ENCODE measurements around the gene CLIC6.

CLIC6 gene

DNA sequence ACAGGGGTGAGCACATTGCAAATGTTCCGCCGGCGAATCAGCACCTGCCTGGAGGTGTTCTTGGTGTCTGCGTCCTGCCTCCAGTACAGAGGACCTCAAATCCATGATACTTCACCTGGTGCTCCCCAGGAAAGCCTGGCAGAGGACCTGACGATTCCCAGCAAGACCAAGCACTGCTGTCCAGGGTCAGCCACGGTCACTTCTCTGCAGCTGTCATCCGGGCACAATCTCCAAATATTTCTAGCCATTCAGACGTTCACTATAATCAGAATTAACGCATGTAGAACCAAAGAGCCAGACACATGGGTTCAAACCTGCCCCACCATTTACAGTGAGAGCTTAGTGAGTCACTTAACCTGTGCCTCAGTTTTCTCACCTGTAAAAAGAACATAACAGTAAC is 74.5 kb downstream of the CLIC6 start:
- H2AFZ ChIP-seq (ENCODE audit: insufficient read depth, low read length, poor library complexity), result no peak overlapping the region
- H3K4me1 ChIP-seq (ENCODE audit: control insufficient read depth in 1 of 2, insufficient read depth in 2 of 2, low read length in 2 of 2), result no peaks in the 10 kb centered on the region
- H3K27ac ChIP-seq (ENCODE audit: low read depth, low read length), result no peak overlapping the region
- no peak overlapping the region for H3K9ac ChIP-seq (ENCODE audit: low read length)
- H3K79me1 ChIP-seq (ENCODE audit: low read length), result peaks cover 3% of the 10 kb centered on the region
- H4K8ac ChIP-seq (ENCODE audit: low read depth, low read length), result no peak overlapping the region
- no peak overlapping the region for H4K91ac ChIP-seq (ENCODE audit: low read depth, low read length)
- no peak overlapping the region for H3K18ac ChIP-seq (ENCODE audit: low read length)
- H2BK12ac ChIP-seq (ENCODE audit: low read length), result no peak overlapping the region
- no peak overlapping the region for H3K4me2 ChIP-seq (ENCODE audit: low read length)
- H3K27me3 ChIP-seq (ENCODE audit: insufficient read depth, low read length), result no peaks in the 10 kb centered on the region
- H3K4ac ChIP-seq (ENCODE audit: low read depth, low read length), result no peak overlapping the region
- WGBS (ENCODE audit: extremely low coverage, insufficient coverage, insufficient read length), result no CpG with 5 or more reads among the region's 9 CpGs
- no peak overlapping the region for H2AK5ac ChIP-seq (ENCODE audit: low read length)
- no peak overlapping the region for H2BK5ac ChIP-seq (ENCODE audit: low read depth, low read length, poor library complexity)
- H3K36me3 ChIP-seq (ENCODE audit: control insufficient read depth in 1 of 2, insufficient read depth in 2 of 2, low read length in 2 of 2), result no peaks in the 10 kb centered on the region
- no peak overlapping the region for H3K14ac ChIP-seq (ENCODE audit: low read length)
- H2BK120ac ChIP-seq (ENCODE audit: insufficient read depth, low read length, poor library complexity), result no peak overlapping the region
- H4K12ac ChIP-seq (ENCODE audit: low read depth, low read length), result no peak overlapping the region
- no peak overlapping the region for H3K23ac ChIP-seq (ENCODE audit: low read length)
- H3K79me2 ChIP-seq (ENCODE audit: control insufficient read depth, insufficient read depth, low read length, poor library complexity), result no peaks in the 10 kb centered on the region
- H3K4me3 ChIP-seq (ENCODE audit: low read depth, low read length), result no peak overlapping the region
- DNase-seq, result no peak
- peaks cover under 1% of the 10 kb centered on the region for H3K9me3 ChIP-seq (ENCODE audit: insufficient read depth, low read depth, low read length)

GRCh38 chr21:34743831-34744230 is 75.0 kb downstream of the CLIC6 start:
- Histone ChIP-seq H2AFZ (ENCODE audit: insufficient read depth, low read length, poor library complexity) (no peak overlapping the region), H2BK120ac (ENCODE audit: insufficient read depth, low read length, poor library complexity) (no peak overlapping the region), H3K4ac (ENCODE audit: low read depth, low read length) (no peak overlapping the region), H3K4me1 (ENCODE audit: control insufficient read depth in 1 of 2, insufficient read depth in 2 of 2, low read length in 2 of 2) (no peaks in the 10 kb centered on the region), H3K4me3 (ENCODE audit: low read depth, low read length) (no peak overlapping the region), H3K23ac (ENCODE audit: low read length) (no peak overlapping the region), H3K36me3 (ENCODE audit: control insufficient read depth in 1 of 2, insufficient read depth in 2 of 2, low read length in 2 of 2) (no peaks in the 10 kb centered on the region), H2AK5ac (ENCODE audit: low read length) (no peak overlapping the region), H3K14ac (ENCODE audit: low read length) (no peak overlapping the region), H3K18ac (ENCODE audit: low read length) (no peak overlapping the region), H3K4me2 (ENCODE audit: low read length) (no peak overlapping the region), H3K27me3 (ENCODE audit: insufficient read depth, low read length) (no peaks in the 10 kb centered on the region), H3K79me1 (ENCODE audit: low read length) (peaks cover 3% of the 10 kb centered on the region), H2BK12ac (ENCODE audit: low read length) (no peak overlapping the region), H4K91ac (ENCODE audit: low read depth, low read length) (no peak overlapping the region), H4K8ac (ENCODE audit: low read depth, low read length) (no peak overlapping the region), H2BK5ac (ENCODE audit: low read depth, low read length, poor library complexity) (no peak overlapping the region), H3K27ac (ENCODE audit: low read depth, low read length) (no peak overlapping the region), H3K79me2 (ENCODE audit: control insufficient read depth, insufficient read depth, low read length, poor library complexity) (no peaks in the 10 kb centered on the region), H3K9ac (ENCODE audit: low read length) (no peak overlapping the region), H3K9me3 (ENCODE audit: insufficient read depth, low read depth, low read length) (no peaks in the 10 kb centered on the region), H4K12ac (ENCODE audit: low read depth, low read length) (no peak overlapping the region)
- DNase-seq, result no peak
- no CpG with 5 or more reads among the region's 9 CpGs for WGBS (ENCODE audit: extremely low coverage, insufficient coverage, insufficient read length)

DNA sequence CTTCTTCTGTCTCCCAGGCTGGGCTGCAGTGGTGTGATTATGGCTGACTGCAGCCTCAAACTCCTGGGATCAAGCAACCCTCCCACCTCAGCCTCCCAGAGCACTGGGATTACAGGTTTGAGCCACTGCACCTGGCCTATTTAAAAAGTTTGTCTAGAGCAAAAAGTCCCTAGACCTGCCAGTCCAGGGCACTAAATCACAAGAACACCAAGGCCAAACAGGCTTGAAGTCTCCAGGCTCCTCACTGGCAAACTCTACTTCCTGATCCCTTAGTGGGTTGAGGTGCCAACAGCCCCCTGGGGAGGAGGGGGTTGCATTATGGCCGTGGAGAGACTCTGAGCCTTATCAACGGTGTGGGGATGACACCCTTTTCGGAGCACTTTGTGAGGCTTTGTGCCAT is 76.0 kb downstream of the CLIC6 start:
- DNase-seq, result no peak
- H3K36me3 ChIP-seq (ENCODE audit: control insufficient read depth in 1 of 2, insufficient read depth in 2 of 2, low read length in 2 of 2), result no peaks in the 10 kb centered on the region
- H3K14ac ChIP-seq (ENCODE audit: low read length), result no peak overlapping the region
- no peak overlapping the region for H3K27ac ChIP-seq (ENCODE audit: low read depth, low read length)
- no CpG with 5 or more reads among the region's 3 CpGs for WGBS (ENCODE audit: extremely low coverage, insufficient coverage, insufficient read length)
- no peak overlapping the region for H3K23ac ChIP-seq (ENCODE audit: low read length)
- no peaks in the 10 kb centered on the region for H3K27me3 ChIP-seq (ENCODE audit: insufficient read depth, low read length)
- no peak overlapping the region for H2BK120ac ChIP-seq (ENCODE audit: insufficient read depth, low read length, poor library complexity)
- H4K12ac ChIP-seq (ENCODE audit: low read depth, low read length), result no peak overlapping the region
- H3K4me2 ChIP-seq (ENCODE audit: low read length), result no peak overlapping the region
- H3K4me1 ChIP-seq (ENCODE audit: control insufficient read depth in 1 of 2, insufficient read depth in 2 of 2, low read length in 2 of 2), result no peaks in the 10 kb centered on the region
- peaks cover 3% of the 10 kb centered on the region for H3K79me1 ChIP-seq (ENCODE audit: low read length)
- H3K9ac ChIP-seq (ENCODE audit: low read length), result no peak overlapping the region
- no peak overlapping the region for H3K4ac ChIP-seq (ENCODE audit: low read depth, low read length)
- no peaks in the 10 kb centered on the region for H3K79me2 ChIP-seq (ENCODE audit: control insufficient read depth, insufficient read depth, low read length, poor library complexity)
- H4K91ac ChIP-seq (ENCODE audit: low read depth, low read length), result no peak overlapping the region
- no peak overlapping the region for H2BK12ac ChIP-seq (ENCODE audit: low read length)
- H2AK5ac ChIP-seq (ENCODE audit: low read length), result no peak overlapping the region
- H3K9me3 ChIP-seq (ENCODE audit: insufficient read depth, low read depth, low read length), result no peaks in the 10 kb centered on the region
- H3K18ac ChIP-seq (ENCODE audit: low read length), result no peak overlapping the region
- no peak overlapping the region for H2AFZ ChIP-seq (ENCODE audit: insufficient read depth, low read length, poor library complexity)
- H3K4me3 ChIP-seq (ENCODE audit: low read depth, low read length), result no peak overlapping the region
- H2BK5ac ChIP-seq (ENCODE audit: low read depth, low read length, poor library complexity), result no peak overlapping the region
- no peak overlapping the region for H4K8ac ChIP-seq (ENCODE audit: low read depth, low read length)

- H3K4me3 ChIP-seq (ENCODE audit: low read depth, low read length), result no peak overlapping the region
- H3K4me2 ChIP-seq (ENCODE audit: low read length), result no peak overlapping the region
- no peak overlapping the region for H3K9ac ChIP-seq (ENCODE audit: low read length)
- H3K14ac ChIP-seq (ENCODE audit: low read length), result no peak overlapping the region
- peaks cover 3% of the 10 kb centered on the region for H3K79me1 ChIP-seq (ENCODE audit: low read length)
- no peak overlapping the region for H2BK5ac ChIP-seq (ENCODE audit: low read depth, low read length, poor library complexity)
- no peak overlapping the region for H2AK5ac ChIP-seq (ENCODE audit: low read length)
- H2BK120ac ChIP-seq (ENCODE audit: insufficient read depth, low read length, poor library complexity), result peak overlapping the region; percentile 3
- no peaks in the 10 kb centered on the region for H3K27me3 ChIP-seq (ENCODE audit: insufficient read depth, low read length)
- no peaks in the 10 kb centered on the region for H3K9me3 ChIP-seq (ENCODE audit: insufficient read depth, low read depth, low read length)
- peak overlapping the region; percentile 8 for H4K91ac ChIP-seq (ENCODE audit: low read depth, low read length)
- no peak overlapping the region for H2AFZ ChIP-seq (ENCODE audit: insufficient read depth, low read length, poor library complexity)
- no peak overlapping the region for H4K12ac ChIP-seq (ENCODE audit: low read depth, low read length)
- DNase-seq, result peak; percentile 69 to 91
- no peak overlapping the region for H3K27ac ChIP-seq (ENCODE audit: low read depth, low read length)
- no peaks in the 10 kb centered on the region for H3K4me1 ChIP-seq (ENCODE audit: control insufficient read depth in 1 of 2, insufficient read depth in 2 of 2, low read length in 2 of 2)
- H4K8ac ChIP-seq (ENCODE audit: low read depth, low read length), result peak overlapping the region; percentile 52
- H3K79me2 ChIP-seq (ENCODE audit: control insufficient read depth, insufficient read depth, low read length, poor library complexity), result no peaks in the 10 kb centered on the region
- peak overlapping the region; percentile 52 for H2BK12ac ChIP-seq (ENCODE audit: low read length)
- H3K23ac ChIP-seq (ENCODE audit: low read length), result no peak overlapping the region
- no CpG with 5 or more reads among the region's 21 CpGs for WGBS (ENCODE audit: extremely low coverage, insufficient coverage, insufficient read length)
- H3K18ac ChIP-seq (ENCODE audit: low read length), result no peak overlapping the region
- no peaks in the 10 kb centered on the region for H3K36me3 ChIP-seq (ENCODE audit: control insufficient read depth in 1 of 2, insufficient read depth in 2 of 2, low read length in 2 of 2)
- H3K4ac ChIP-seq (ENCODE audit: low read depth, low read length), result no peak overlapping the region
Observed at GRCh38 chr21:34745557-34746255, 76.9 kb downstream of the CLIC6 start.

All from trophoblast cell (in vitro differentiated cells and primary cell).